ENCODE measurements around the gene LRRK2. TPM values are rescaled to one million over a fixed set of nuclear protein-coding genes. Genes with fewer than 3 reads are reported as not detected.

Gene LRRK2
- total RNA-seq, 2 experiments from 2014 or later, result not detected

DNA sequence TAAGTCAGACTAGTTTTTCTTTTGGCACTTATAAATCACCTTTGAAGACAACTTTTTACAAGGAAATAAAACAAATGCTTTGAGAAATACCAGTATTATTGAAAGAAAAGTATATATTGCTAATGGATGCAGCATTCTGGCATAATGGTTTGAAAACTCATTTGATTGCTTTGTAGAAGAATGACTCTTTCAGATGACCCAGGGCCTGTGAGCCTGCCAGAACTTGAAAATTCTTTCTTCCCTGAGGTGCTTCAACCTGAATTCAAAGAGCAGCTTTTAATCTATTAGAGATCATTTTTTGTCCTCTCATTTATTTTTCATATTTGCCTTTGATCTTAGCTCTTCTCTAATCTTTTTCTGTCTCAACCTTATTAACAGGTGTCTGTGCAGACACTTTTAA lies 87.4 kb downstream of the LRRK2 start:
- CTCF ChIA-PET, result interaction anchor here (0.8 kb wide), 1 partner anchor 10 kb away, joined by 3 read pairs; no protein-coding TSS in a partner anchor

DNA sequence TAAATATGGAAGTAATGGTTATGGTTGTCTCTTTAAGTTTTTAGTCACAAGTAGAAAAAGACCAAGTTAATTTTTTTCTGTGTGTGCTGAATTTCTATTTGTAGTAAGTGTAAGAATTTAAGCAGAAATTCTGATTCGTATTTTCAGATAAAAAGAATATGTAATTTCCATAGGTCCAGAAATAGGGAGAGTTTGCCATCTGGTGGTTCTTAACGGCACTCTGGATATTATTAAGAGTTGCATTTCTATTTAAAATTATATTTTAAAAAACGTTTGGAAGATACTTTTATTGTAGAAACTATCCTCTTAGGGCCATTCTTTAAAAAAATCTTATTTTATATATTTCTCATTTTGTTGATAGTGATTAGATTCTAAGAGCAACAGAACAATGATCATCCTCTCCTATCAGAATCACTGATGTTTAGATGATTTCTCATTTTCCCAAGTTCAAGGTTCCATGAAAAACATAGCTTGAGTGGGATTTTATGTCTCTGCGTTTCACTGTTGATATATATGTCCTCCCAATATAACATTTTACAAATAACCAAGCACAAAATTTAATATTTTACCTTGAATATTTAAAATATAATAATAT lies 88.3 kb downstream of the LRRK2 start:
- ChIA-PET CTCF (interaction anchor here (0.8 kb wide), 1 partner anchor 302 kb away, joined by 4 read pairs; no protein-coding TSS in a partner anchor), POLR2A (no interaction called here)
- Mint-ChIP-seq H3K4me1 (no peaks in the 10 kb centered on the region), H3K9me3 (ENCODE audit: low read depth) (no peaks in the 10 kb centered on the region), H3K36me3 (ENCODE audit: low read depth) (no peaks in the 10 kb centered on the region), H3K27me3 (no peaks in the 10 kb centered on the region), H3K4me3 (no peak overlapping the region), H3K27ac (no peak overlapping the region)
- no peak for DNase-seq
- ATAC-seq, result no peak
- intact Hi-C loops (cut with DNase I, micrococcal nuclease), result loop anchor here (1.0 to 2.0 kb wide), 2 partner anchors 160 kb away; no protein-coding TSS in a partner anchor

More for the DNA sequence above, 87.4 kb downstream of the LRRK2 start:
- Mint-ChIP-seq H3K4me3 (no peak overlapping the region), H3K9me3 (ENCODE audit: low read depth) (no peaks in the 10 kb centered on the region), H3K4me1 (no peaks in the 10 kb centered on the region), H3K36me3 (ENCODE audit: low read depth) (no peaks in the 10 kb centered on the region), H3K27ac (no peak overlapping the region), H3K27me3 (no peaks in the 10 kb centered on the region)
- ATAC-seq, result no peak
- intact Hi-C loops (cut with DNase I, micrococcal nuclease), result loop anchor here in 1 of 2 experiments (2.0 kb wide), 1 partner anchor 159 kb away; no protein-coding TSS in a partner anchor
- POLR2A ChIA-PET, result no interaction called here
- DNase-seq, result no peak

DNA sequence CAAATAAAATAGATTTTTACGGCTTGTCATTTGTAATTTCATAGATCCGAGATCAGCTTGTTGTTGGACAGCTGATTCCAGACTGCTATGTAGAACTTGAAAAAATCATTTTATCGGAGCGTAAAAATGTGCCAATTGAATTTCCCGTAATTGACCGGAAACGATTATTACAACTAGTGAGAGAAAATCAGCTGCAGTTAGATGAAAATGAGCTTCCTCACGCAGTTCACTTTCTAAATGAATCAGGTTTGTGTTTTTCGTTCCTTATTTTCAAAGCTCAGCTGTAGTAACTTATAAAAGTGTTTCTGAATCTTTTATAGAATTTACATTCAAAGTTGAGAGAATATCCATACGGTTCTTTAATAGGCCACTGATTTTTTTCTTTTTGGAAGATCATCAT lies 89.1 kb downstream of the LRRK2 start:
- no peaks in the 10 kb centered on the region for H3K36me3 Mint-ChIP-seq (ENCODE audit: low read depth)
- no peaks in the 10 kb centered on the region for H3K4me1 Mint-ChIP-seq
- H3K27ac Mint-ChIP-seq, result no peak overlapping the region
- H3K27me3 Mint-ChIP-seq, result no peaks in the 10 kb centered on the region
- ATAC-seq (no peak), DNase-seq (no peak)
- intact Hi-C loops (cut with DNase I, micrococcal nuclease), result loop anchor here (1.0 to 2.0 kb wide), 2 partner anchors 161 kb away; no protein-coding TSS in a partner anchor
- no peak overlapping the region for H3K4me3 Mint-ChIP-seq
- H3K9me3 Mint-ChIP-seq (ENCODE audit: low read depth), result no peaks in the 10 kb centered on the region
- ChIA-PET CTCF (interaction anchor here (0.8 kb wide), 1 partner anchor 302 kb away, joined by 4 read pairs; no protein-coding TSS in a partner anchor), POLR2A (no interaction called here)

DNA sequence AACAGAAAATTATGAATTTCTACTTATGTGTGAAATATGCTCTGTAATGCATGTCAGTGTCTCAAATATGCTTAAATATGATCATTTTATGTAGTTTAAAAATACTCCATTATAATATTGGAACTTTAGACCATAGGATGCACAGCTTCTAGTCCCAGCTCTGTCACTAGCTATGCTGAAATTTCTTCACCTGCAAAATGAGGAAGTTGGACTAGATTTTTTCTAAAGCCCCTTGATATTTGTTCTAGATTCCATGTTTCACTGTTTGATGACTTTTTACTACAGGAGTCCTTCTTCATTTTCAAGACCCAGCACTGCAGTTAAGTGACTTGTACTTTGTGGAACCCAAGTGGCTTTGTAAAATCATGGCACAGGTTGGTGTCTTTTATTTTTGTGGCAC lies 90.1 kb downstream of the LRRK2 start:
- no peaks in the 10 kb centered on the region for H3K4me1 Mint-ChIP-seq
- H3K27ac Mint-ChIP-seq, result no peak overlapping the region
- POLR2A ChIA-PET, result no interaction called here
- no peaks in the 10 kb centered on the region for H3K27me3 Mint-ChIP-seq
- CTCF ChIA-PET, result no interaction called here
- ATAC-seq (no peak), DNase-seq (no peak)
- no peaks in the 10 kb centered on the region for H3K36me3 Mint-ChIP-seq (ENCODE audit: low read depth)
- intact Hi-C loops (cut with DNase I, micrococcal nuclease), result no loop called here
- H3K9me3 Mint-ChIP-seq (ENCODE audit: low read depth), result no peaks in the 10 kb centered on the region
- H3K4me3 Mint-ChIP-seq, result no peak overlapping the region

DNA sequence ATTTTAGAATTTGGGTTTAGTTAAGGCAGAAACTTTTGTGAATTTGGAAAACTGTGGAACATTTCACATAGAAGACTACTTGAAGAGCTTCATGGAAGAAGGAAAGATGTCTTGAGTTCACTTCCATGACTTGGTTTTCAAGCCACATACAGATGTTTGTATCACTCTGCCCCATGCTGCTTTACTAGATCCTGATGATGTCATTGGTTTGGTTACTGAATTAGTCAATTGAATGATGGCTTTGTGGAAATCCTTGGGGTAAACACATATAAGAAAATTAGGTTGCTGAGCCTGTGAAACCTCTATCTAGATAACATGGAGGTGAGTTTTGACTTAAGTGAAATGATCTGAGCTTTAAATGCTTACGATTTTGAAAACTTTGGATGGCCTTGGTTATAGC lies 90.6 kb downstream of the LRRK2 start:
- H3K4me3 Mint-ChIP-seq, result no peak overlapping the region
- intact Hi-C loops (cut with DNase I, micrococcal nuclease), result no loop called here
- ChIA-PET CTCF (interaction anchor here (1.0 kb wide), 1 partner anchor 11 kb away, joined by 7 read pairs; no protein-coding TSS in a partner anchor), POLR2A (no interaction called here)
- no peaks in the 10 kb centered on the region for H3K36me3 Mint-ChIP-seq (ENCODE audit: low read depth)
- no peak overlapping the region for H3K27ac Mint-ChIP-seq
- no peaks in the 10 kb centered on the region for H3K9me3 Mint-ChIP-seq (ENCODE audit: low read depth)
- ATAC-seq (no peak), DNase-seq (no peak)
- no peaks in the 10 kb centered on the region for H3K4me1 Mint-ChIP-seq
- no peaks in the 10 kb centered on the region for H3K27me3 Mint-ChIP-seq

DNA sequence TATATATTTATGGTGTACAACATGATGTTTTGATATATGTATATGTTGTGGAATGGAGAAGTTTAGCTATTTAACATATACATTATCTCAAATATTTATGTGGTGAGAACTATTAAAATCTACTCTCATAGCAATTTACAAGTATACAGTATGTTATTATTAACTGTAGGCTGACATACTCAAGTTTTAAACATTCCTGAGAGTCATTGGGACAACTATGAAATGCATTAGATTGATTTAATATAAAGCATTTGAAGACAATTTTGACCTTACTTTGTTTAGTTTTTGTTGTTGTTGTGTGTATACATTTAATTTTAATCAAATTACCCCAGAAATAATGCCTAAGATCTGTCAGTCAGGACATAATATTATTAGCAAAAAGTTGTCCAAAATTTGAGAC lies 99.5 kb downstream of the LRRK2 start:
- Mint-ChIP-seq H3K4me1 (no peaks in the 10 kb centered on the region), H3K4me3 (no peak overlapping the region), H3K27ac (no peak overlapping the region), H3K9me3 (ENCODE audit: low read depth) (no peaks in the 10 kb centered on the region), H3K36me3 (ENCODE audit: low read depth) (no peaks in the 10 kb centered on the region), H3K27me3 (no peaks in the 10 kb centered on the region)
- intact Hi-C loops (cut with DNase I, micrococcal nuclease), result no loop called here
- CTCF ChIA-PET, result interaction anchor here (1.2 kb wide), 1 partner anchor 41 kb away, joined by 3 read pairs; no protein-coding TSS in a partner anchor
- POLR2A ChIA-PET, result no interaction called here
- no peak for ATAC-seq
- no peak for DNase-seq

DNA sequence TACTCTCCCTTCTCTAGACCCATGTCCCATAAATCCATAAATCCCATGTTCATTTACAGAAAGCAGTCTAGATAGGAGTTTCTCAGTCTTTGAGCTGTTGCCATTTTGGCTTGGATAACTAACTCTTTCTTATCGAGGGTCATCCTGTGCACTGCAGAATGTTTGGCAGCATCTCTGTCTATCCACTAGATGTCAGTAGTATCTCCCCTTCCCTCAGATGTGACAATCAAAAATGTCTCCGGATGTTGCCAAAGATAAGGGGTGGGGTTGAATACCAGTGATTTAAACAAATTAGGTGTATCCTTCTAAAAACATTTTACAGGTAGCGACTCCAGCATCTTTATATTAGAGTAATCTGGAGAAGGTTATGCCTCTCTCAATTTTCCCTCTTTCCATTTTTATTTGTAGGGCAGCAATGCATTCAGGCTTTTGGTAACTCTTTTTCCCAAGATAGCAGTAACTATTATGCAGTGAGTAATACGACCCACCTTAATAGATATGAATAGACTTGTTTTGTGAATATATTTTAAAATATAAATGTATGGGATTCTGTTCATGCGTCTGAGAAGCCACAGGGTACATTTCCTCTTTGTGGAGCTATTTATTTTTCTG lies 100.7 kb downstream of the LRRK2 start:
- Mint-ChIP-seq H3K4me1 (no peaks in the 10 kb centered on the region), H3K27ac (no peak overlapping the region), H3K4me3 (no peak overlapping the region), H3K36me3 (ENCODE audit: low read depth) (no peaks in the 10 kb centered on the region), H3K9me3 (ENCODE audit: low read depth) (no peaks in the 10 kb centered on the region), H3K27me3 (no peaks in the 10 kb centered on the region)
- DNase-seq (peak; percentile 3), ATAC-seq (peak; percentile 61)
- intact Hi-C loops (cut with DNase I, micrococcal nuclease), result no loop called here
- ChIA-PET POLR2A (no interaction called here), CTCF (interaction anchor here (1.2 kb wide), 1 partner anchor 42 kb away, joined by 3 read pairs; no protein-coding TSS in a partner anchor)

DNA sequence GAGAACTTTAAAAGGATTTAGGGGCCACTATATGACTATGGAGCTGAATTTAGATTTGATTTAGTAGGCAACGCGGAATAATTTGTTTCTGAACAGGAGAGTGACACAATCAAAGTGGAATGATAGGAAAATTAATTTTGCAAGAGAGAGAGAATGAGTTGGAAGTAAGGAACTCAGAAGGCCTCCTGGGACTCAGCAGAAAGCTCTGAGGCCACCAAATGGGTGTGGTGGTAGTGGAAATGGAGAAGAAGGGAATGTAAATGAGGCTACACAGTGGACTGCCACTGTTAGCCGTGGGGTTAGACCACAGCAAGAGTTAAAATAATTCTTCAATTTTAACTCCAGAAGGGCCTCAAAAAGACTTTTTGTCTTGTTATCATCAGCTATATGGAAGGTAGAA lies 102.7 kb downstream of the LRRK2 start:
- H3K4me1 Mint-ChIP-seq, result no peaks in the 10 kb centered on the region
- ATAC-seq, result no peak
- no peaks in the 10 kb centered on the region for H3K27me3 Mint-ChIP-seq
- H3K9me3 Mint-ChIP-seq (ENCODE audit: low read depth), result peaks cover 4% of the 10 kb centered on the region
- CTCF ChIA-PET, result interaction anchor here (0.7 kb wide), 1 partner anchor 9 kb away, joined by 3 read pairs; no protein-coding TSS in a partner anchor
- intact Hi-C loops (cut with DNase I, micrococcal nuclease), result no loop called here
- no peak overlapping the region for H3K4me3 Mint-ChIP-seq
- no peak overlapping the region for H3K27ac Mint-ChIP-seq
- POLR2A ChIA-PET, result no interaction called here
- DNase-seq, result no peak
- no peaks in the 10 kb centered on the region for H3K36me3 Mint-ChIP-seq (ENCODE audit: low read depth)

DNA sequence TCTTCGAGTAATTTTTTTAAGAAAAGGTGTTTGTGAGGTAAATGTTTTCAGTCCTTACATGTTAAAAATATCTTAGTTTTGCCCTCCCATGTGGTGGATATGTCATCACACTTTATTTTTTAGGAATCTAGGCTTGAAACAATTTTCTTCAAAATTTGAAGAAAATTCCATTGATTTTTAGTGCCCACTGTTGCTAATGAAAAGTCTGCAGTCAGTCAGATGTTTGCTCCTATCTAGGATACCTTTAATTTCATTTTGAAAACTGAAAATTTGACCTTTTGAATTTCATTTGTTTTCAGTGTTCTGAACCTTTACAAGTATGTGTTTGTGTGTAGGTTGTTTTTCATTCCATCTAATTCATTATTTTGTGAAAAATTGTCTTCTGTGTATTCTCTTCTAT lies 105.4 kb downstream of the LRRK2 start:
- no peaks in the 10 kb centered on the region for H3K27me3 Mint-ChIP-seq
- ChIA-PET CTCF (no interaction called here), POLR2A (no interaction called here)
- ATAC-seq, result no peak
- no peak overlapping the region for H3K27ac Mint-ChIP-seq
- intact Hi-C loops (cut with DNase I, micrococcal nuclease), result no loop called here
- no peaks in the 10 kb centered on the region for H3K4me1 Mint-ChIP-seq
- H3K4me3 Mint-ChIP-seq, result no peak overlapping the region
- peaks cover 4% of the 10 kb centered on the region for H3K9me3 Mint-ChIP-seq (ENCODE audit: low read depth)
- H3K36me3 Mint-ChIP-seq (ENCODE audit: low read depth), result no peaks in the 10 kb centered on the region
- no peak for DNase-seq

DNA sequence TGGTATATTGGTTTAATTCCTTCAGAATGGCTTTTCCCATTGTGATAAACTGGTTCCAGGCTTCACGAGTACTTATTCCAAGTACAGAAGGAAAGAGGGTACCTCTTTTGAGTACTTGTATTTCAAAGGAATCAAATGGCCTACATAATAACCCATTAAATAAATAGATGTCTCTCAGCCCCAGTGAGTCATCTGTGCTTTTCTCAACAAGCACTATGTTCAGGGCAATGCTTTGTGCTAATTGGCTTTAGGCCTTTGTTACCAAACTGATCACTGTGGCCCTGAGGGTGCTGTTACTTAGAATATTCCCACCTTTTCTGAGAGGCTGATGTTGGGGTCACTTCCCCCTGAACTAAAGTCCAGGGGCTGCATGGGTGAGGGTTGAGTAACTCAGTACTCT lies 107.1 kb downstream of the LRRK2 start:
- ATAC-seq (no peak), DNase-seq (no peak)
- H3K36me3 Mint-ChIP-seq (ENCODE audit: low read depth), result no peaks in the 10 kb centered on the region
- H3K4me3 Mint-ChIP-seq, result no peak overlapping the region
- peaks cover 4% of the 10 kb centered on the region for H3K9me3 Mint-ChIP-seq (ENCODE audit: low read depth)
- intact Hi-C loops (cut with DNase I, micrococcal nuclease), result no loop called here
- H3K4me1 Mint-ChIP-seq, result no peaks in the 10 kb centered on the region
- no peaks in the 10 kb centered on the region for H3K27me3 Mint-ChIP-seq
- H3K27ac Mint-ChIP-seq, result no peak overlapping the region
- POLR2A ChIA-PET, result interaction anchor here (0.6 kb wide), 1 partner anchor 30 kb away, joined by 5 read pairs; no protein-coding TSS in a partner anchor
- CTCF ChIA-PET, result no interaction called here

DNA sequence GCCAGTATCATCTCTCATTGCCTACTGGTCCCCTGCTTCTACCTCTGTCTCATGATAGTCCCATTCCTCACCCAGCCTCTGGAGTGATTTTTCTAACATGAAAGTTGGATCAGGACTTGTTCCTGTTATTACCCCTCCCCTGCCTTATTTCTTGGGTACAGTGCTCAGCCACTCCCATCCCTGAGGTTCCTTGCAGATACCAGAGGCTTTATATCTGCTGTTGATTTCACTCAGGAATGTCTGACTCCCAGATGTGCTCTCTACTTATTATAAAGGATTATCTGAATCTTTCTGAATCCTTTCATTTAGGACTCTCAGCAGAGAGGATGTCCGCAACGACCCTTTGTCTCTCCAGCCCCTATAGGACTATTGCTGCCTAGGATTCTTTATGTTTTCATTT lies 111.2 kb downstream of the LRRK2 start:
- Mint-ChIP-seq H3K4me1 (no peaks in the 10 kb centered on the region), H3K27ac (no peak overlapping the region), H3K36me3 (ENCODE audit: low read depth) (no peaks in the 10 kb centered on the region), H3K4me3 (no peak overlapping the region), H3K9me3 (ENCODE audit: low read depth) (peaks cover 1% of the 10 kb centered on the region), H3K27me3 (no peaks in the 10 kb centered on the region)
- DNase-seq (no peak), ATAC-seq (no peak)
- CTCF ChIA-PET, result interaction anchor here (0.5 kb wide), 1 partner anchor 9 kb away, joined by 3 read pairs; no protein-coding TSS in a partner anchor
- intact Hi-C loops (cut with DNase I, micrococcal nuclease), result loop anchor here in 1 of 2 experiments (2.0 kb wide), 1 partner anchor 585 kb away; no protein-coding TSS in a partner anchor
- POLR2A ChIA-PET, result no interaction called here

Measured in activated CD4-positive, alpha-beta T cell treated with anti-CD3 and anti-CD28 coated beads for 36 hours (primary cell).